GM19395 (cell line): ENCODE results near the gene PDE1C.

Experiments
- ATAC-seq: cut with Tn5 transposase; IDR thresholded peaks from one replicate; pipeline ENCODE4 v1.9.1; 2021; ENCODE audit warnings: mild to moderate bottlenecking, moderate library complexity; ENCODE audit not compliant: unreplicated experiment

The PDE1C gene

GRCh38 chr7:32001948-32002347 lies 68.3 kb downstream of the PDE1C start:
- ATAC-seq = no peak

- ATAC-seq = no peak
Measured at GRCh38 chr7:31997423-31997822, 72.8 kb downstream of the PDE1C start.

- no peak for ATAC-seq
Measured at GRCh38 chr7:31995134-31995533, 75.1 kb downstream of the PDE1C start.

GRCh38 chr7:31991846-31992245 lies 78.4 kb downstream of the PDE1C start:
- ATAC-seq = no peak

GRCh38 chr7:31991406-31991805 lies 78.8 kb downstream of the PDE1C start:
- no peak for ATAC-seq

- no peak for ATAC-seq
Measured at GRCh38 chr7:31986878-31987518, 83.2 kb downstream of the PDE1C start.

GRCh38 chr7:31982962-31983361 lies 87.2 kb downstream of the PDE1C start:
- no peak for ATAC-seq

GRCh38 chr7:31981874-31982390 lies 88.3 kb downstream of the PDE1C start:
- ATAC-seq = no peak

- no peak for ATAC-seq
Measured at GRCh38 chr7:31979690-31980330, 90.4 kb downstream of the PDE1C start.

GRCh38 chr7:31975546-31975945 lies 94.7 kb downstream of the PDE1C start:
- no peak for ATAC-seq

GRCh38 chr7:31974351-31974750 lies 95.9 kb downstream of the PDE1C start:
- no peak for ATAC-seq

GRCh38 chr7:31971049-31971667 lies 99.0 kb downstream of the PDE1C start:
- no peak for ATAC-seq

GRCh38 chr7:31970501-31970900 lies 99.7 kb downstream of the PDE1C start:
- ATAC-seq = no peak

GRCh38 chr7:31963569-31964175 lies 106.5 kb downstream of the PDE1C start:
- ATAC-seq = no peak

- no peak for ATAC-seq
Measured at GRCh38 chr7:31962246-31962645, 108.0 kb downstream of the PDE1C start.

- ATAC-seq = no peak
Measured at GRCh38 chr7:31958226-31958625, 112.0 kb downstream of the PDE1C start.

- ATAC-seq = no peak
Measured at GRCh38 chr7:31957756-31958155, 112.5 kb downstream of the PDE1C start.

- no peak for ATAC-seq
Measured at GRCh38 chr7:31957090-31957720, 113.0 kb downstream of the PDE1C start.

- ATAC-seq = no peak
Measured at GRCh38 chr7:31955641-31956040, 114.6 kb downstream of the PDE1C start.

GRCh38 chr7:31955021-31955420 lies 115.2 kb downstream of the PDE1C start:
- ATAC-seq = no peak

- no peak for ATAC-seq
Measured at GRCh38 chr7:31954500-31954899, 115.7 kb downstream of the PDE1C start.
